ENCODE measurements around the gene HHIPL1. TPM values are rescaled to one million over a fixed set of nuclear protein-coding genes. Genes with fewer than 3 reads are reported as not detected.
A peak's percentile ranks its signal among the peaks of the same experiment; 100 is the strongest.

The HHIPL1 gene
- total RNA-seq, 1 donor from 2014 or later, result 0.86 TPM

DNA sequence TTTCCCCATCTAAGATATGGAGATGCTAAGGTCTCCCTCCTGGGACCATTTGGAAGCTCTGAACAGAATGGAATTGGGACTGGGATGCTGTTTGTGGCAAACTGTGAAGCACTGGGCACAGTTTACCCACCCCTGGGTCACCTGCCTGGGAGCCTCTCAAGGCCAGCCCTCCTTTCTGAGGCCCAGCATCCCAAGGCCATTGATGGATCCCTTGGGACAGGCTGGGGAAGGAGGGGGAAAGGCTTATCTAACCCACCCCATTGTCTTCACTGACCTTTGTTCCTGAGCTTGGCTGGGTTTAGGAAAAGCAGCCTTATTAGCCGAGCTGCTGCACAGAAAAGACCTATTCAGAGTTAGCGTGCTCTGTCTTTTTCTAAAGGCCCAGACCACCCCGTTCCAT is 46.2 kb upstream of the HHIPL1 start:
- no peaks in the 10 kb centered on the region for H3K9me3 ChIP-seq (ENCODE audit: insufficient read depth, low read depth, low read length)
- Mint-ChIP-seq H3K27me3 (ENCODE audit: low read depth, unreplicated experiment) (peaks cover 27% of the 10 kb centered on the region), H3K36me3 (ENCODE audit: low read depth, unreplicated experiment) (no peaks in the 10 kb centered on the region), H3K4me1 (ENCODE audit: low read depth, unreplicated experiment) (peaks cover 14% of the 10 kb centered on the region), H3K9me3 (ENCODE audit: unreplicated experiment) (no peaks in the 10 kb centered on the region), H3K4me3 (ENCODE audit: unreplicated experiment) (no peak overlapping the region), H3K27ac (ENCODE audit: unreplicated experiment) (no peak overlapping the region)
- H3K4me1 ChIP-seq (ENCODE audit: insufficient read depth, low read length), result peaks cover 25% of the 10 kb centered on the region
- peaks cover 86% of the 10 kb centered on the region for H4K20me1 ChIP-seq (ENCODE audit: insufficient read depth, low read length)
- no peak overlapping the region for H3K4me2 ChIP-seq (ENCODE audit: low read length)
- H3K4me3 ChIP-seq (ENCODE audit: insufficient read depth, low read depth, low read length), result no peak overlapping the region
- H3K27me3 ChIP-seq (ENCODE audit: insufficient read depth, low read length), result no peaks in the 10 kb centered on the region
- no peak overlapping the region for H2AFZ ChIP-seq (ENCODE audit: low read depth, low read length)
- DNase-seq (ENCODE audit: low read depth) (no peak), FAIRE-seq (no peak)
- no peak overlapping the region for H3K27ac ChIP-seq (ENCODE audit: low read depth, low read length)
- H3K9ac ChIP-seq (ENCODE audit: low read length), result no peak overlapping the region
- peaks cover 98% of the 10 kb centered on the region for H3K79me2 ChIP-seq (ENCODE audit: insufficient read depth, low read length)
- no peak for TF ChIP-seq EZH2 (IDR thresholded peaks at IDR 0.05; ENCODE audit: insufficient read depth, low read length)
- TF ChIP-seq, protein P1, sequence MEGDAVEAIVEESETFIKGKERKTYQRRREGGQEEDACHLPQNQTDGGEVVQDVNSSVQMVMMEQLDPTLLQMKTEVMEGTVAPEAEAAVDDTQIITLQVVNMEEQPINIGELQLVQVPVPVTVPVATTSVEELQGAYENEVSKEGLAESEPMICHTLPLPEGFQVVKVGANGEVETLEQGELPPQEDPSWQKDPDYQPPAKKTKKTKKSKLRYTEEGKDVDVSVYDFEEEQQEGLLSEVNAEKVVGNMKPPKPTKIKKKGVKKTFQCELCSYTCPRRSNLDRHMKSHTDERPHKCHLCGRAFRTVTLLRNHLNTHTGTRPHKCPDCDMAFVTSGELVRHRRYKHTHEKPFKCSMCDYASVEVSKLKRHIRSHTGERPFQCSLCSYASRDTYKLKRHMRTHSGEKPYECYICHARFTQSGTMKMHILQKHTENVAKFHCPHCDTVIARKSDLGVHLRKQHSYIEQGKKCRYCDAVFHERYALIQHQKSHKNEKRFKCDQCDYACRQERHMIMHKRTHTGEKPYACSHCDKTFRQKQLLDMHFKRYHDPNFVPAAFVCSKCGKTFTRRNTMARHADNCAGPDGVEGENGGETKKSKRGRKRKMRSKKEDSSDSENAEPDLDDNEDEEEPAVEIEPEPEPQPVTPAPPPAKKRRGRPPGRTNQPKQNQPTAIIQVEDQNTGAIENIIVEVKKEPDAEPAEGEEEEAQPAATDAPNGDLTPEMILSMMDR (IDR thresholded peaks at IDR 0.05; ENCODE audit: insufficient read depth, low read depth, low read length), result no peak
- no peaks in the 10 kb centered on the region for H3K36me3 ChIP-seq (ENCODE audit: insufficient read depth, low read length)

DNA sequence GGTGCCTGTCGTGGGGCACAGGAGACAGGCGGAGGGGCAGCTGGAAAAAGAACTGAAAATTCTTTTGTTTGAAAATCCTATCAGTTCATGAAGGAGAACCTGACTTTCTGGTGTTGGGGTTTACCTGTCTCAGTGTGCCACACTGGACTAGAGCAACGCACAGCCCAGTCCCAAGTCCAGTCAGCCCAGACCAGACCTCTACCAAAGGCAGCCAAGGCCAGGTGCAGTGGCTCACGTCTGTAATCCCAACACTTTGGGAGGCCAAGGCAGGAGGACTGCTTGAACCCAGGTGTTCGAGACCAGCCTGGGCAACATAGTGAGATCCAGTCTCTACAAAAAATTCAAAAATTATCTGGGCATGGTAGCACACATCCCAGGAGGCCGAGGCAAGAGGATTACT is 45.5 kb upstream of the HHIPL1 start:
- Histone ChIP-seq H4K20me1 (ENCODE audit: insufficient read depth, low read length) (peaks cover 81% of the 10 kb centered on the region), H3K4me1 (ENCODE audit: insufficient read depth, low read length) (peaks cover 25% of the 10 kb centered on the region), H3K9ac (ENCODE audit: low read length) (no peak overlapping the region), H2AFZ (ENCODE audit: low read depth, low read length) (no peak overlapping the region), H3K4me3 (ENCODE audit: insufficient read depth, low read depth, low read length) (no peak overlapping the region), H3K36me3 (ENCODE audit: insufficient read depth, low read length) (no peaks in the 10 kb centered on the region), H3K27me3 (ENCODE audit: insufficient read depth, low read length) (no peaks in the 10 kb centered on the region), H3K4me2 (ENCODE audit: low read length) (no peak overlapping the region), H3K27ac (ENCODE audit: low read depth, low read length) (no peak overlapping the region), H3K79me2 (ENCODE audit: insufficient read depth, low read length) (peaks cover 93% of the 10 kb centered on the region), H3K9me3 (ENCODE audit: insufficient read depth, low read depth, low read length) (no peaks in the 10 kb centered on the region)
- Mint-ChIP-seq H3K9me3 (ENCODE audit: unreplicated experiment) (no peaks in the 10 kb centered on the region), H3K27me3 (ENCODE audit: low read depth, unreplicated experiment) (peaks cover 27% of the 10 kb centered on the region), H3K36me3 (ENCODE audit: low read depth, unreplicated experiment) (no peaks in the 10 kb centered on the region), H3K27ac (ENCODE audit: unreplicated experiment) (no peak overlapping the region), H3K4me3 (ENCODE audit: unreplicated experiment) (no peak overlapping the region), H3K4me1 (ENCODE audit: low read depth, unreplicated experiment) (peaks cover 14% of the 10 kb centered on the region)
- no peak for TF ChIP-seq EZH2 (IDR thresholded peaks at IDR 0.05; ENCODE audit: insufficient read depth, low read length)
- TF ChIP-seq, protein P1 (IDR thresholded peaks at IDR 0.05; ENCODE audit: insufficient read depth, low read depth, low read length), result no peak
- no peak for DNase-seq (ENCODE audit: low read depth)
- FAIRE-seq, result no peak

DNA sequence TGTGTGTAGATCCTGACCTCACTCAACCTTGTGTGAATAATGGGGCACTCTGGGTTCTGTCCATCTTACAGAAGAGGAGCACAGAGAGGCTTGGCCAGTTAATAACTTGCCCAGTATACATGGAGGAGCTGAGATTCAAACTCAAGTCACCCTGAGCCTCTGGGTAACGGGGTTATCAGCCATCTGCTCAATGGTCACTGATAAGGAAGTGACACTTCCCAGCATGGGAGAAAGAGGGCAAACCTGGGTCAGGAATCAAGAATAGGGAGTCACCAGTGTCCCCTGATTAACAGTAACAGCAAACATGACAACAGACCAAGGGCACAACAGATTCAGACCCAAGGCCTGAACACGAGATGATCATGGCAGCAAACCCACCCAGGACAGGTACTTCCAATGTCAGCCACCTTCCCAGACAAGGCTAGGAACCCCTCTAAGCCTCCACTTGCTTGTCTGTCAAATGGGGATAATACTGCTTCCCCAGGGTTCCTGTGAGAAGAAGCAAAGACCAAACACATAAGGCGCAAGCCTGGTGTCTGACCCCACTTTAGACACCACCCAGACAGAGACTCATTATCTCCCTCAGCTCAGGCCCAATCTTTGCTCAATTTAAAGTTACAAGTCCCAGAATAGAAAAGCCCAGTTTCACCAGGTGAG is 44.6 kb upstream of the HHIPL1 start:
- Mint-ChIP-seq H3K4me3 (ENCODE audit: unreplicated experiment) (no peak overlapping the region), H3K4me1 (ENCODE audit: low read depth, unreplicated experiment) (peaks cover 14% of the 10 kb centered on the region)

More for the DNA sequence above, 44.6 kb upstream of the HHIPL1 start:
- Histone ChIP-seq H4K20me1 (ENCODE audit: insufficient read depth, low read length) (peaks cover 72% of the 10 kb centered on the region), H3K27ac (ENCODE audit: low read depth, low read length) (no peak overlapping the region), H2AFZ (ENCODE audit: low read depth, low read length) (no peak overlapping the region), H3K79me2 (ENCODE audit: insufficient read depth, low read length) (peaks cover 83% of the 10 kb centered on the region), H3K4me3 (ENCODE audit: insufficient read depth, low read depth, low read length) (no peak overlapping the region), H3K4me1 (ENCODE audit: insufficient read depth, low read length) (peaks cover 26% of the 10 kb centered on the region), H3K9me3 (ENCODE audit: insufficient read depth, low read depth, low read length) (no peaks in the 10 kb centered on the region), H3K27me3 (ENCODE audit: insufficient read depth, low read length) (no peaks in the 10 kb centered on the region), H3K9ac (ENCODE audit: low read length) (no peak overlapping the region), H3K4me2 (ENCODE audit: low read length) (peak overlapping the region; percentile 84), H3K36me3 (ENCODE audit: insufficient read depth, low read length) (no peaks in the 10 kb centered on the region)
- Mint-ChIP-seq H3K36me3 (ENCODE audit: low read depth, unreplicated experiment) (no peaks in the 10 kb centered on the region), H3K27me3 (ENCODE audit: low read depth, unreplicated experiment) (peaks cover 27% of the 10 kb centered on the region), H3K27ac (ENCODE audit: unreplicated experiment) (no peak overlapping the region), H3K9me3 (ENCODE audit: unreplicated experiment) (no peaks in the 10 kb centered on the region)
- TF ChIP-seq, protein P1 (IDR thresholded peaks at IDR 0.05; ENCODE audit: insufficient read depth, low read depth, low read length), result no peak
- no peak for TF ChIP-seq EZH2 (IDR thresholded peaks at IDR 0.05; ENCODE audit: insufficient read depth, low read length)
- DNase-seq (ENCODE audit: low read depth), result no peak
- FAIRE-seq, result no peak
